B cell (primary cell): ENCODE results near the gene DTHD1. TPM values are rescaled to one million over a fixed set of nuclear protein-coding genes. Genes with fewer than 3 reads are reported as not detected.

Source experiments
- ATAC-seq: fragments of 200-7000 bp; cut with Tn5 transposase; one replicate; pipeline ENCODE4 v1.10.0; 2021; ENCODE audit warnings: low read depth, mild to moderate bottlenecking, moderate number of reproducible peaks, moderate library complexity
- CTCF ChIA-PET: fragments of 350-600 bp; sonication (Branson Sonifier 250); formaldehyde crosslinking; loops from one replicate; lab custom pipeline; 2021; ENCODE audit warnings: antibody characterized with exemption, inconsistent platforms; lab: Charles Lee
- POLR2A ChIA-PET: fragments of 350-600 bp; sonication (Branson Sonifier 250); formaldehyde crosslinking; loops from one replicate; lab custom pipeline; 2021; ENCODE audit warnings: antibody characterized with exemption; lab: Charles Lee
- DNase-seq: peaks from one replicate; pipeline ENCODE4 v3.0.0; 2013
- H2AFZ ChIP-seq: 2 replicates; pipeline ENCODE4 v1.6.1; 2012; ENCODE audit warnings: mild to moderate bottlenecking, low read depth, low read length; ENCODE audit not compliant: insufficient read depth, poor library complexity, severe bottlenecking
- H3K27ac ChIP-seq, 2 donors: 1 replicate in 1 of 2; 2 replicates in 1 of 2; pipeline ENCODE4 v1.5.1; 2012 to 2013; ENCODE audit warnings: low read length in 2 of 2, mild to moderate bottlenecking in 2 of 2, moderate library complexity in 1 of 2
- H3K27me3 ChIP-seq, 4 experiments: fragments of 200-600 bp in 1 of 4; sonication (generic) in 1 of 4; replicated peaks in 1 of 4; 1 replicate in 2 of 4; 2 replicates in 2 of 4; pipeline versions ENCODE4 v1.6.1 to v1.7.0; 2013 to 2016; ENCODE audit warnings: low read length in 3 of 4, mild to moderate bottlenecking in 2 of 4, mixed read lengths in 1 of 4, moderate library complexity in 1 of 4; ENCODE audit not compliant: insufficient read depth in 4 of 4, control insufficient read depth in 3 of 4; ENCODE audit errors: control extremely low read depth in 1 of 4
- H3K36me3 ChIP-seq, 2 experiments: replicated peaks in 1 of 2; 1 replicate in 1 of 2; 2 replicates in 1 of 2; pipeline versions ENCODE4 v1.6.1 to v1.7.1; 2013; ENCODE audit warnings: low read length in 1 of 2; ENCODE audit not compliant: insufficient read depth in 2 of 2, control insufficient read depth in 1 of 2; ENCODE audit errors: control extremely low read depth in 1 of 2, extremely low read depth in 1 of 2
- H3K4me1 ChIP-seq, 2 donors: fragments of 200-600 bp in 1 of 2; sonication (generic) in 1 of 2; 1 replicate in 1 of 2; 2 replicates in 1 of 2; pipeline versions ENCODE4 v1.5.1 to v1.6.1; 2013 to 2017; ENCODE audit warnings: low read length in 2 of 2; ENCODE audit not compliant: control insufficient read depth in 2 of 2, insufficient read depth in 2 of 2
- H3K4me2 ChIP-seq: replicated peaks from 2 replicates; pipeline ENCODE3; 2012; ENCODE audit warnings: mild to moderate bottlenecking, low read depth, low read length; ENCODE audit not compliant: poor library complexity, severe bottlenecking
- H3K4me3 ChIP-seq, 5 experiments: fragments of 200-600 bp in 1 of 5; sonication (generic) in 1 of 5; 1 replicate in 3 of 5; 2 replicates in 2 of 5; pipeline versions ENCODE4 v1.5.1 to v1.7.0; 2011 to 2016; ENCODE audit warnings: low read length in 4 of 5, mild to moderate bottlenecking in 4 of 5, low read depth in 2 of 5, control low read depth in 1 of 5, moderate library complexity in 1 of 5; ENCODE audit not compliant: insufficient read depth in 1 of 5; ENCODE audit errors: control extremely low read depth in 1 of 5, extremely low read depth in 1 of 5
- H3K79me2 ChIP-seq: fragments of 200-600 bp; sonication (generic); one replicate; pipeline ENCODE4 v1.6.0; 2016; ENCODE audit warnings: low read length; ENCODE audit not compliant: control insufficient read depth, insufficient read depth
- H3K9ac ChIP-seq: fragments of 200-600 bp; sonication (generic); 2 replicates; pipeline ENCODE4 v1.6.1; 2017; ENCODE audit warnings: mild to moderate bottlenecking, low read length, moderate library complexity
- H3K9me3 ChIP-seq, 3 donors: one replicate each; pipeline versions ENCODE4 v1.6.1 to v1.7.1; 2013; ENCODE audit warnings: low read length in 2 of 3; ENCODE audit not compliant: control insufficient read depth in 2 of 3, insufficient read depth in 1 of 3; ENCODE audit errors: control extremely low read depth in 1 of 3
- H4K20me1 ChIP-seq: 2 replicates; pipeline ENCODE4 v1.6.0; 2012; ENCODE audit warnings: mild to moderate bottlenecking, low read length; ENCODE audit not compliant: insufficient read depth, control insufficient read depth, poor library complexity, severe bottlenecking
- H3K27ac Mint-ChIP-seq: one replicate; pipeline ENCODE4 v1.8.0; 2021; ENCODE audit warnings: mixed read lengths
- H3K27me3 Mint-ChIP-seq: one replicate; pipeline ENCODE4 v1.8.0; 2021; ENCODE audit warnings: mixed read lengths
- H3K4me1 Mint-ChIP-seq: one replicate; pipeline ENCODE4 v1.8.0; 2021; ENCODE audit warnings: mixed read lengths
- H3K4me3 Mint-ChIP-seq: one replicate; pipeline ENCODE4 v1.8.0; 2021; ENCODE audit warnings: mixed read lengths
- H3K9me3 Mint-ChIP-seq: one replicate; pipeline ENCODE4 v1.8.0; 2022; ENCODE audit warnings: mixed read lengths; ENCODE audit not compliant: insufficient read depth
- EZH2 ChIP-seq: IDR thresholded peaks from 2 replicates; pipeline ENCODE4 v1.6.1; 2012; ENCODE audit warnings: borderline replicate concordance, low read depth, mild to moderate bottlenecking, moderate library complexity, low read length; ENCODE audit not compliant: insufficient read depth, poor library complexity, severe bottlenecking
- WGBS: methylation state at CpG from one replicate; pipeline ENCODE4 v1.1.5; 2013; ENCODE audit warnings: missing lambda C conversion rate; ENCODE audit not compliant: insufficient coverage; 5-methylcytosine and 5-hydroxymethylcytosine counted together
- intact Hi-C: fragments of 100-400 bp; cut with micrococcal nuclease; formaldehyde crosslinking; loops from one replicate; pipeline ENCODE4 v1.10.0; 2022
- polyA plus RNA-seq: library from polyadenylated mRNA; depleted of rRNA; stranded (reverse); fragments of >200 nt; gene quantifications from 2 replicates; pipeline ENCODE4 v1.2.3, GENCODE V29; 2012
- total RNA-seq, 2 donors: library from RNA; stranded (reverse); fragments of 120-200 nt in 1 of 2; gene quantifications; 1 replicate in 1 of 2; 2 replicates in 1 of 2; pipeline versions ENCODE4 v1.2.3 to v1.2.4, GENCODE V29; 2013 to 2022
- TF ChIP-seq, protein P1 (sequence below): fragments of 200-600 bp; IDR thresholded peaks from one replicate; pipeline ENCODE4 v1.8.0; 2022; ENCODE audit warnings: antibody characterized with exemption, mild to moderate bottlenecking

DTHD1 gene
- total and polyA plus RNA-seq, 2 donors (not counting 1 experiment from before 2014, with no cell fraction given), result 0.04 TPM; not detected in 1

DNA sequence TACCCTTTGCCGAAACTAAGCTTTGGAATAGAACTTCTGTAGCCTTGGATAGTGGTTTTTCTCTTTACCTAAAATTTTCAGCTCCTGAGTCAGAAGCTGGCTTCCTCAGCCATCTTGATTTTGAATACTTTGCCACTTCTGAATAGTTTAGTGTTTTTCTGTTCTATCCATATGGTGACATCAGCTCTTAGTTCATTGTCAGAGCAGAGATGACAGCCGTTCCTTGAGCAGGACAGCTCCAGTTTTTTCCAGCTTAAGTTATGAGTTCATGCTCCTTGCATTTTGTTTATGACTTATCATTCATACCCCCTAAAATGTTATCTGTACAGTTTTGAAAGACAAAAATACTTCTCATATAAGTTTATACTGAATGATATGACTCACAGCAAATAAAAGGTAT is 47.8 kb downstream of the DTHD1 start:
- no peaks in the 10 kb centered on the region for H3K79me2 ChIP-seq
- TF ChIP-seq EZH2, result no peak
- TF ChIP-seq, protein P1, sequence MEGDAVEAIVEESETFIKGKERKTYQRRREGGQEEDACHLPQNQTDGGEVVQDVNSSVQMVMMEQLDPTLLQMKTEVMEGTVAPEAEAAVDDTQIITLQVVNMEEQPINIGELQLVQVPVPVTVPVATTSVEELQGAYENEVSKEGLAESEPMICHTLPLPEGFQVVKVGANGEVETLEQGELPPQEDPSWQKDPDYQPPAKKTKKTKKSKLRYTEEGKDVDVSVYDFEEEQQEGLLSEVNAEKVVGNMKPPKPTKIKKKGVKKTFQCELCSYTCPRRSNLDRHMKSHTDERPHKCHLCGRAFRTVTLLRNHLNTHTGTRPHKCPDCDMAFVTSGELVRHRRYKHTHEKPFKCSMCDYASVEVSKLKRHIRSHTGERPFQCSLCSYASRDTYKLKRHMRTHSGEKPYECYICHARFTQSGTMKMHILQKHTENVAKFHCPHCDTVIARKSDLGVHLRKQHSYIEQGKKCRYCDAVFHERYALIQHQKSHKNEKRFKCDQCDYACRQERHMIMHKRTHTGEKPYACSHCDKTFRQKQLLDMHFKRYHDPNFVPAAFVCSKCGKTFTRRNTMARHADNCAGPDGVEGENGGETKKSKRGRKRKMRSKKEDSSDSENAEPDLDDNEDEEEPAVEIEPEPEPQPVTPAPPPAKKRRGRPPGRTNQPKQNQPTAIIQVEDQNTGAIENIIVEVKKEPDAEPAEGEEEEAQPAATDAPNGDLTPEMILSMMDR, result no peak
- H3K27me3 Mint-ChIP-seq, result no peaks in the 10 kb centered on the region
- no peak for ATAC-seq
- peaks cover 28 to 35% of the 10 kb centered on the region in 2 donors for H3K4me1 ChIP-seq
- H3K4me2 ChIP-seq, result no peak overlapping the region
- no peak overlapping the region for H3K27ac Mint-ChIP-seq
- DNase-seq, result no peak
- no peak overlapping the region for H3K4me3 ChIP-seq
- WGBS, result no CpG with 5 or more reads among the region's 2 CpGs
- no peaks in the 10 kb centered on the region for H4K20me1 ChIP-seq
- no peak overlapping the region for H3K4me3 Mint-ChIP-seq
- H3K9me3 ChIP-seq, result no peaks in the 10 kb centered on the region
- H2AFZ ChIP-seq, result no peak overlapping the region
- H3K27me3 ChIP-seq, result no peaks in the 10 kb centered on the region
- POLR2A ChIA-PET, result no interaction called here
- H3K4me1 Mint-ChIP-seq, result peaks cover 48% of the 10 kb centered on the region
- H3K9ac ChIP-seq, result no peak overlapping the region
- no peaks in the 10 kb centered on the region for H3K9me3 Mint-ChIP-seq
- CTCF ChIA-PET, result interaction anchor here (0.8 to 1.8 kb wide), 4 partner anchors 19 to 85 kb away, joined by 3 to 7 read pairs (median 3); partner anchors contain the start of gene ARAP2
- no peaks in the 10 kb centered on the region for H3K36me3 ChIP-seq
- no peak overlapping the region for H3K27ac ChIP-seq
- intact Hi-C loops, result no loop called here

DNA sequence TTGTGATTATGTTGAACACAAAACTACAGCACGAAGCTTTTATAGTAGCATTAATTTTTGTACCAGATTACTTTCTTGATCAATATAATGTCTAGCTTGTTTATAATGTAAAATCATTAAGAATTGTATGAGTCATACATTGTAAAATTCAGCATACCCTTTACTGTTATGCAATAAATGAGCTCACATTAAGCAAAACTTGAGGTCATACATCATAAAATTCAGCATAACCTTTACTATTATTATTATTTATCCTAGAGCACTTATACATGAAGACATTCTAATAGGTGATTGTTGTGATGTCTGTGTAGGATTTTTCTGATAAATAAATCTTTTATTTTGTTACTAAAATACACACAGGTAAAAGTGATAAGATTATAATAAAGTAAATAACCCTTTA is 49.4 kb downstream of the DTHD1 start:
- Mint-ChIP-seq H3K27me3 (no peaks in the 10 kb centered on the region), H3K9me3 (no peaks in the 10 kb centered on the region), H3K4me3 (no peak overlapping the region), H3K27ac (no peak overlapping the region), H3K4me1 (peaks cover 35% of the 10 kb centered on the region)
- Histone ChIP-seq H4K20me1 (no peaks in the 10 kb centered on the region), H3K27ac (no peak overlapping the region), H3K9ac (no peak overlapping the region), H3K36me3 (no peaks in the 10 kb centered on the region), H3K4me1 (peaks cover 15 to 22% of the 10 kb centered on the region in 2 donors), H3K4me3 (no peak overlapping the region), H3K9me3 (no peaks in the 10 kb centered on the region), H2AFZ (no peak overlapping the region), H3K79me2 (no peaks in the 10 kb centered on the region), H3K4me2 (no peak overlapping the region), H3K27me3 (no peaks in the 10 kb centered on the region)
- ChIA-PET POLR2A (no interaction called here), CTCF (interaction anchor here (0.8 to 1.1 kb wide), 4 partner anchors 12 to 69 kb away, joined by 3 to 5 read pairs (median 4); no protein-coding TSS in a partner anchor)
- TF ChIP-seq, protein P1, result no peak
- TF ChIP-seq EZH2, result no peak
- no peak for DNase-seq
- ATAC-seq, result no peak
- no CpG with 5 or more reads among the region's 1 CpG for WGBS
- intact Hi-C loops, result no loop called here
